Measurements from ENCODE around the gene GFER.

The GFER gene

GRCh38 chr16:1991948-1992703 lies 8.1 kb downstream of the GFER start:
- DNase-seq = peak; percentile 97

- DNase-seq = no peak
Measured at GRCh38 chr16:1992704-1993317, 8.8 kb downstream of the GFER start.

- DNase-seq = no peak
Measured at GRCh38 chr16:1993731-1994131, 9.7 kb downstream of the GFER start.

GRCh38 chr16:1997494-1998359 lies 13.7 kb downstream of the GFER start:
- no peak for DNase-seq

- DNase-seq = no peak
Measured at GRCh38 chr16:1998360-1998835, 14.4 kb downstream of the GFER start.

GRCh38 chr16:1998852-1999801 lies 15.1 kb downstream of the GFER start:
- no peak for DNase-seq

GRCh38 chr16:1999866-2000514 lies 16.0 kb downstream of the GFER start:
- DNase-seq = no peak

- no peak for DNase-seq
Measured at GRCh38 chr16:2001035-2001434, 17.0 kb downstream of the GFER start.

GRCh38 chr16:2001456-2002355 lies 17.7 kb downstream of the GFER start:
- no peak for DNase-seq

GRCh38 chr16:2002406-2003230 lies 18.6 kb downstream of the GFER start:
- no peak for DNase-seq

- no peak for DNase-seq
Measured at GRCh38 chr16:2003231-2003826, 19.3 kb downstream of the GFER start.

- DNase-seq = peak; percentile 82
Measured at GRCh38 chr16:2003827-2004641, 20.0 kb downstream of the GFER start.

- DNase-seq = no peak
Measured at GRCh38 chr16:2004795-2005517, 21.0 kb downstream of the GFER start.

- DNase-seq = no peak
Measured at GRCh38 chr16:2005646-2006045, 21.7 kb downstream of the GFER start.

GRCh38 chr16:2006317-2006716 lies 22.3 kb downstream of the GFER start:
- DNase-seq = no peak

- DNase-seq = no peak
Measured at GRCh38 chr16:2007081-2007836, 23.3 kb downstream of the GFER start.

GRCh38 chr16:2008009-2008526 lies 24.1 kb downstream of the GFER start:
- no peak for DNase-seq

Data from stimulated activated naive CD4-positive, alpha-beta T cell treated with Interleukin-2 at 50 U/mL for 16 hours (primary cell).